Measurements from ENCODE around the gene FPGS.
A peak's percentile ranks its signal among the peaks of the same experiment; 100 is the strongest.
"Not testable (repeated sequence)": the region's sequence is repeated elsewhere in the genome, so short reads cannot be mapped to it uniquely, and the experiment has no call there.

The FPGS gene

DNA sequence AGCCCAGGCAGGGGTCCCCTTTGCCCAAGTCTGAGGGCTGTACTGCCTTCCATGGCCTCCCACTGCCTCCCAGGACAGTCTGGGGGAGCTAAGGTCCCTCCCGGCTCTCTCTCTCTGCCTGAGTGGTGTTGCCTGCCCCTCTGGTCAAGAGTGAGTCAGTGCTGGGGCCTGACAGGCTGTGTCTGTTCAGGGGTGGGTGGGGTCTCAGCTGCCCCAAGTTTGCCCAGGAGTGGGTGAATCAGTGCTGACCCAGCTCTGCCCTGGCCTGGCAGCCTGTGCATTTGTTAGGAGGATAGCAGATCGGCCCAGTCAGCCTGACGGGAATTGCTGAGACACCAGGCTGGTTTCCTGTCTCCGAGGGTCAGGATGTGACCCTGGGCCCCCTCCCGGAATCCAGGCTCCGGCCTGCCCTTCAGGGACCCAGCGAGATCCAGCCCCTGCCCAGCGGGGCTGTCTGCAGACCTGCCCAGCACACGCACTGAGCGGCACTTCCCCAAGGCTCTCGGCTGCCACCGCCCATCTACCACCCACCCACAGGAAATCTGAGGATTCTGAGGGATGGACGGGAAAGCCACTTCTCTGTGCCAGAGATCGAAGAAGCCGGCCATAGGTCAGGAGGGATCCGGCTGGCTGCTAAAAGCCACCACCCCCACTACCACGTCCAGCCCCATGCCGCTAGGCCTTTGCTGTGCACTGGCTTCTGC, 35.8 kb downstream of the FPGS start:
- peak; percentile 91 for DNase-seq (ENCODE audit: low spot score)

DNA sequence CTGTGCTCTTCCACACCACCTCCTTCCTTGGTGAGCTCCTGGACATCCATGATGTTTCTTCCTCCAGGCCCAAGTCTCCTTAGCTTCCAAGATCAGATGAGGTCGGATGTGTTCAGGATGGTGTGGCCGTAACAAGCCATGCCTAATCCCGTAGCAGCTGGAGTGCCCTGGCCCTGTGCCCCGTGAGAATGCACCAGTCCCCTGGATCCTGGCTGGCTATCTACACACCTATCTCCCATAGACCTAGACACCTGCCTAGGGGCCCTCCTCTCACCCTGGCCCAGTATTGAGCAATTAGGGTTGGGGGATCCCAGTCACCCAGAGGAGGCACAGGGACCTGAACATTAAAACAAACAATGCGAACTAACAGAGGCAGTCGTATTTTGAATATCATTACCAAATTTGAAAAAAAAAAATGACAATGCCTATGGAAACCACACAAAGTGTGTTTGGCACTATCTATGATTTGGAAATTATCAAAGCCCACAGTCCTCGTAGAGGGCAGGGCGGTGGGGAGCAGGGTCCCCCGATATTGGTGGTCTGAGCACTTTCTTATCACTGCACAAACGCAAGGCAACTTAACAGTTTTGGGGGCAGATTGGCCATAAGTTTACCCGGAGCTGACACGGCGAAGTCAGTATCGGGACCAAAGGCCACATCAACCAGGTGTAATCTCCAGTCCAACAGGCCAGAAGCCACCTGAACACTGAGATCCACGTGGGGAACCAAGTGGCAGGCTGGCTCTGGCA, 38.6 kb downstream of the FPGS start:
- DNase-seq (ENCODE audit: low spot score), result no peak

GRCh38 chr9:127844821-127845359, 42.2 kb downstream of the FPGS start:
- DNase-seq (ENCODE audit: low spot score), result peak; percentile 47

DNA sequence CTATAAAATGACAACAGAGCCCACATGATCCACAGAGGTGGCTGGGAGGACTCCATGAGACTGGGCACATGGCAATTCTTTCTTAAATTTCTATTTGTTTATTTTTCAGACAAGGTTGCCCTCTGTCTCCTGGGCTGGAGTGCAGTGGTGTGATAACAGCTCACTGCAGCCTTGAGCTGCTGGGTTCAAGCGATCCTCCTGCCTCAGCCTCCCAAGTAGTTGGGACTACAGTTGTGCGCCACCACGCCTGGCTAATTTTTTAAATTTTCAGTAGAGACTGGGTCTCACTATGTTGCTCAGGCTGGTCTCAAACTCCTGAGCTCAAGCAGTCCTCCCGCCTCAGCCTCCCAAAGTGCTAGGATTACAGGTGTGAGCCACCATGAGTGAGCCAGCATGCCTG, 42.9 kb downstream of the FPGS start:
- DNase-seq (ENCODE audit: low spot score), result not testable (repeated sequence)

- no peak for DNase-seq (ENCODE audit: low spot score)
Measured at GRCh38 chr9:127846443-127847177, 43.9 kb downstream of the FPGS start.

DNA sequence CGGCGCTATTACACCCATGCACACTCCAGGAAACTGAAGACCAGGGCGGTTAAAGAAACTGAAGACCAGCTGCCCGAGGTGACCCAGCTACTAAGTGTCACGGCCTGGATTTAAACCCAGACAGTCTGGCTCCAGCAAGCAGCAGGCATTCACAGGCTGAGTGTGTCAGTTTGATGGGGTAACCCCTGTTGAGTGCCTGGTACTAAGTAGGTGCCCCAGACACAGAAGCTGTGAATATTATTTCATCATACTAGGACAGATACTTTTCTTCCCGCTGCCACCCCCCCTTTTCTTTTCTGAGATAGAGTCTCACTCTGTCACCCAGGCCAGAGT, 44.5 kb downstream of the FPGS start:
- no peak for DNase-seq (ENCODE audit: low spot score)

- DNase-seq (ENCODE audit: low spot score), result no peak
Measured at GRCh38 chr9:127847833-127848755, 45.4 kb downstream of the FPGS start.

- DNase-seq (ENCODE audit: low spot score), result no peak
Measured at GRCh38 chr9:127848756-127849504, 46.2 kb downstream of the FPGS start.

DNA sequence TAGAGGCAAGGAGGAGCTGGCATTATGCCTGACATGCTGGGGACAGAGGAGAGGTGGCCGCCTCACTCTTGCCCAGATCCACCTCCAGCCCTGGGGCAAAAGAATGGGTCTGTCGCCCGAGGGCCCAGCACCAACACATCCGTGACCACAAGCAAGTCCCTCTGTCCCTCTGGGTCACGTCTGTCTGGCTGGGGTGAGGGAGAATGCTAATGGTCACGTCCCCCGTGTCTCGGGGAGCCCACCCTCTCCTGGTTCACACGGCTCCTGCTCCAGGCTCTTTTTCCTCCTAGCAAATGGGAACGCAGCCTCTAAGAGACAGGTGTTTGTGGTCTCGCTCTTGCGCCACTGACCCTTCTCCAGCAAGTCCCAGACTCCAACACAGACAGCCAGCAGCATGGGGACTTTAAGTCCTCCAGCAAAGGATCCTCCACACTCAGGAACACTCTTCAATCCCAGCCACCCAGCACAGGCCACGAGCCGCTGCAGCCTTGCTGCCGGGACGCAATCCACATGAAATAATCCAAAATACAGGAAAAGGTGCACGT, 47.7 kb downstream of the FPGS start:
- no peak for DNase-seq (ENCODE audit: low spot score)

- no peak for DNase-seq (ENCODE audit: low spot score)
Measured at GRCh38 chr9:127852829-127853228, 50.1 kb downstream of the FPGS start.

DNA sequence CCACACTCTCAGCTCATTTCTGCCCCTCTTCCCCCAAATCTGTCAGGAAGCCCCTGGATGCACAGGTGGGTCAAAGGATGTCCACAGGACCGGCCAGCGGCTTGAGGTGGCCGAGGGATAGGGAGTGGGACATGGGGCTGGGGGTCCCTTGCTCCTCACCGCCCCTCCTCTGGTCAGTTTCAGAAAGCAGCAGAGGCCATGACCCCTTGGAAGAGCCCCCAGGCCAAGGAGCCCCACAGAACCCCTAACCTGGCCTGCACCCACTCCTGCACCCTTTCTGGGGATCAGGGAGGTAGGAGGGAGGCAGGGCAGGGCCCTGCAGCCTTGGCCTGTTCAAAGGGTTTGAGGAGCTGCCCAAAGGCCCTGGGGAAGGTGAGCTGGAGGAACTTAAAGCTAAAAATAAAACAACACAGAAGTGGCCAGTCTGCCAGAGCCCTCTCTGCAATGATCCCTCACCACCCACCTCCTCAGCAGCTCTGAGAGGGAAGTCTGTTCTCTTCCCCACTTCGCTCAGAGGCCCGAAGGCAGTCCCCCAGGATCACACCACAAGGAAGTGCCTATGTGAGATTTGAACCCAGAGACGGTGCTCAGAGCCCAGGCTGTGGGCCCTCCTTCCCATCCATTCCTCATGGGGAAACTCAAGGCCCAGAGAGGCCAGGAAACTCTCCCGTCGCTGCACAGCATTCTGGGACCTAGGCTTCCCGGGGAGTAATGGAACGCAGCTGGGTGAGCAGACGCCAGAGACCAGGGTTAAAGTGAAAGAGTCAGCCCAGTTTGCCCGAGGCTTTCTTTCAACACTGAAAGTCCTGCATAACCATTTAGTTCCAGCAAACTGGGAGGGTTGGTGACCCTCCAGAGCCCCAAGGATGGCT, 50.9 kb downstream of the FPGS start:
- no peak for DNase-seq (ENCODE audit: low spot score)

DNA sequence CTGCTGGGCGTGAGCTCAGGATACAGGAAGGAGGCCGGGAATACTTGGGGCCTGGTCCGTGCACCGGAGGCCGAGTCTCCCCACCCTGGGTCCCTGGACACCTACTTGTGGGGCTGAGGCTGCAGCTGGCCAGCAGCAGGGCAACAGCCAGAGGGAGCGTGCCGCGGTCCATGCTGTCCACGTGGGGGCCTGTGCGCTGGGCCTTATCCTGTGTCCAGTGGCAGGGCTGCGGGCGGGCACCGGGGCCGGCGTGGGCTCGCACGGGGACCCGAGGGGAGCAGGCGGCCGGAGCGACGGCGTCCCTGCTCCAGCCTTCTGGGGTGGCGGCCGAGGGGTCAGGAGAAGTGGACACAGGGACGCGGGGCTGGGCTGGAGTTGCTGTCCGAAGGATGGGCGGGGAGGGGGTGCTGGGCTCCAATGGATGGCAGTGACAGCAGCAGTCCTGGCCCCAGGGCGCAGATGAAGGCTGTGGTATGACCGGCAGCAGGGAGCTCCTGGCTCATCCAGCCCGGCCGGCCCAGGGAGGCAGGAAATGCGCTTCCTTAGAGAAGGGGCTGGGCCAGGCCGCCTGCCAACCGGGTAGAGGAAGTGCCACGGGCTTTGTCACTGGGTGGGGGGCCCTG, 51.6 kb downstream of the FPGS start, which contains the start of gene ENG:
Gene ENG (minus strand): TSS at position 475 of the 623 bp plus-strand sequence. CDS start 303 bp downstream, at position 172.
- DNase-seq (ENCODE audit: low spot score), result peak; percentile 44

- DNase-seq (ENCODE audit: low spot score), result no peak
Measured at GRCh38 chr9:127854960-127855359, 52.3 kb downstream of the FPGS start.

GRCh38 chr9:127855522-127855921, 52.8 kb downstream of the FPGS start:
- no peak for DNase-seq (ENCODE audit: low spot score)

DNA sequence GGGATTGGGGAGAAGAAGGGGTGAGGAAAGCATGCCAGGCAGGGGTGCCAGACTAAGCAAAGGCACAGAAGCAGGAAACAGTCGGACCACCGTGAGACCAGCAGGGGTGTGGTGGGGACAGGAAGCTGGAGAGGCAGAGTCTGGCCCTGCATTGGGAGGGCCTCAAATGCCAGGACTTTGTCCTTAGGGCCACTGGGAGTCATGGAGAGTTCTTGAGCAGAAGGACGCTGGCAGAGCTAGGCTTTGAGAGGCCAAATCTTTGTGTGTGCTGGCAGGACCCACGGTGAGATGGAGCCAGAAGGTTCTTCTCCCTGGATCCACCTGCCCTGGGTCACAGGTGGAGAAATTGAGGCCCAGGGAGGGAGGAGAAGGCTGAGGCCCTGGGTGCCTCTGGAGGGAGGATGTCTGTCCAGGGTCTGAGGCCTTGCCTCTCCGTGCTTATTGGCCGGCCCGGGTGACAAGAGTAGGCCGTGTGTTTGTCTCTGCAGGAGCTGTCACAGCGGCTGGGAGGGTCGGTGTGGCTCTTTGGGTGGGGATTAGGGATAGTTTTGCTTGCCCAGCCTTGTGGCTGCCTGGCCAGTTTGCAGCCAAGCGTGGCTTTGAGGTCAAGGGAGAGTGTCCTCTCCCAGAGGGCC, 53.5 kb downstream of the FPGS start:
- no peak for DNase-seq (ENCODE audit: low spot score)

DNA sequence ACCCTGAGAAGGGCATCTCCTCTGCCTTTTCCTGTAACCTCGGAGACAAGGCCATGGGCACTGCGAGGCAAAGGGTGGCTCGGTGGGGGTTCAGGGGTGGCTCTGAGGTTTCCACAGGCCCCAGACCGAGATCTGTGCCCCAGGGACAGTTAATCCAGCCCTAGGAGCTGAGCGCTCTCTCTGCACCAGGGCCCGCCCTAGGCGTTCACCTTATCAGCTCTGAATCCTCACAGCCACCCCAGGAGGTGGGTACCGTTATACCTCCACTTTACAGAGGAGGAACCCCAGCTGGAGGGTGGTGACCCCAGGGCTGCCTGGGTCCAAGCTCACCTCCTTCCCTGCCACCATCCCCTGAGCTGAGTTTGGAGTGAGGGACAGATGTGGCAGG, 54.0 kb downstream of the FPGS start:
- no peak for DNase-seq (ENCODE audit: low spot score)

- DNase-seq (ENCODE audit: low spot score), result no peak
Measured at GRCh38 chr9:127857278-127857677, 54.6 kb downstream of the FPGS start.

DNA sequence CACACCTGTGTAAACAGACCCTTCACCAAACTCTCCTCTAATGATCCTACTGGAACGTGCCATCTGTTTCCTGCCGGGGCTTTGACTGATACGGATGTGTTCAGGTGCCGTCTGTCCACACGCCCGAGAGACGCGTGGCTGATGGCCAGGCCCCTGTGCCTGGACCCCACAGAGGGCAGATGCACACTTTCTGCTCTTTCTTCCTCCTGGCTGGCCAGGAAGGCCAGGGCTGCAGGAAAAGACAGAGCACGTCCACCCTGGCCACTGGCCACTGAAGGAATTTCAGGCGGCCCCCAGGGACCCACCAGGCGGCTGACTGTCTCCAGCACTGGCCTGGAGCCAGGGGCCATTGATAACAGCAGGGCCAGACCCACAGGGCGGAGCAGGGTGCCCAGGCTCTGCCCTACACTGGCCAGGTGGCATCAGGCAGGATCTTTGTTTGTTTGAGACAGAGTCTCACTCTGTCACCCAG, 55.4 kb downstream of the FPGS start:
- DNase-seq (ENCODE audit: low spot score), result no peak
